ENCODE measurements around the gene KRT81. TPM values are rescaled to one million over a fixed set of nuclear protein-coding genes. Genes with fewer than 3 reads are reported as not detected.
"Not testable (repeated sequence)": the region's sequence is repeated elsewhere in the genome, so short reads cannot be mapped to it uniquely, and the experiment has no call there.

The KRT81 gene
- total and polyA plus RNA-seq, 7 donors: 0.03 to 0.14 TPM; not detected in 5

- Histone ChIP-seq H3K4me3 (no peak overlapping the region), H3K36me3 (ENCODE audit: insufficient read depth in 1 of 2, low read depth in 1 of 2) (no peaks in the 10 kb centered on the region), H3K27ac (no peak overlapping the region), H3K9me3 (no peaks in the 10 kb centered on the region), H3K4me1 (no peaks in the 10 kb centered on the region), H3K27me3 (ENCODE audit: insufficient read depth in 3 of 3, low read length in 2 of 3) (peaks cover 0 to 50% (median 8%) of the 10 kb centered on the region in 3 donors)
- ATAC-seq (no peak), DNase-seq (no peak)
- TF ChIP-seq CTCF (IDR thresholded peaks at IDR 0.05): no peak
- WGBS, 3 donors: 63 to 78% (median 77%) methylated on average over 6 of the region's 6 CpGs
- intact Hi-C loops (cut with DNase I): no loop called here
These were observed 31.6 kb downstream of the KRT81 start for GRCh38 chr12:52259657-52260243.

- TF ChIP-seq CTCF (IDR thresholded peaks at IDR 0.05): no peak
- no peak for DNase-seq
- peak in 3 of 4 donors; percentile 40 to 46 (median 46) for ATAC-seq
- Histone ChIP-seq H3K9me3 (no peaks in the 10 kb centered on the region), H3K36me3 (ENCODE audit: insufficient read depth in 1 of 2, low read depth in 1 of 2) (no peaks in the 10 kb centered on the region), H3K4me3 (no peak overlapping the region), H3K27ac (no peak overlapping the region), H3K4me1 (no peaks in the 10 kb centered on the region), H3K27me3 (ENCODE audit: insufficient read depth in 3 of 3, low read length in 2 of 3) (peaks cover 0 to 50% (median 8%) of the 10 kb centered on the region in 3 donors)
- intact Hi-C loops (cut with DNase I): no loop called here
- 12 to 20% (median 15%) methylated on average over 27 to 72 of the region's 72 CpGs for WGBS, 3 donors
These were observed 32.9 kb downstream of the KRT81 start for GRCh38 chr12:52258335-52258901.

GRCh38 chr12:52257922-52258321 is 33.4 kb downstream of the KRT81 start:
- H3K27me3 ChIP-seq (ENCODE audit: insufficient read depth in 3 of 3, low read length in 2 of 3): peaks cover 0 to 50% (median 8%) of the 10 kb centered on the region in 3 donors
- H3K27ac ChIP-seq; intact Hi-C loops (cut with DNase I); H3K36me3 ChIP-seq (ENCODE audit: insufficient read depth in 1 of 2, low read depth in 1 of 2); DNase-seq; ATAC-seq; H3K9me3 ChIP-seq; H3K4me3 ChIP-seq; H3K4me1 ChIP-seq: not testable (repeated sequence)
- 73 to 91% (median 82%) methylated on average over 6 to 13 of the region's 13 CpGs for WGBS, 3 donors

- H3K27me3 ChIP-seq (ENCODE audit: insufficient read depth in 3 of 3, low read length in 2 of 3): peaks cover 0 to 50% (median 8%) of the 10 kb centered on the region in 3 donors
- ATAC-seq (no peak), DNase-seq (no peak)
- no peaks in the 10 kb centered on the region for H3K9me3 ChIP-seq
- H3K4me1 ChIP-seq: no peaks in the 10 kb centered on the region
- 88 to 98% (median 89%) methylated on average over 4 of the region's 4 CpGs for WGBS, 3 donors
- no peak overlapping the region for H3K27ac ChIP-seq
- intact Hi-C loops (cut with DNase I): no loop called here
- H3K4me3 ChIP-seq: no peak overlapping the region
- TF ChIP-seq CTCF (IDR thresholded peaks at IDR 0.05): no peak
- no peaks in the 10 kb centered on the region for H3K36me3 ChIP-seq (ENCODE audit: insufficient read depth in 1 of 2, low read depth in 1 of 2)
These were observed 34.2 kb downstream of the KRT81 start for GRCh38 chr12:52257074-52257551.

- DNase-seq (peak in 1 of 2 donors; percentile 8), ATAC-seq (no peak)
- TF ChIP-seq CTCF (IDR thresholded peaks at IDR 0.05): no peak
- Histone ChIP-seq H3K4me3 (no peak overlapping the region), H3K27ac (no peak overlapping the region), H3K36me3 (ENCODE audit: insufficient read depth in 1 of 2, low read depth in 1 of 2) (no peaks in the 10 kb centered on the region), H3K9me3 (no peaks in the 10 kb centered on the region), H3K27me3 (ENCODE audit: insufficient read depth in 3 of 3, low read length in 2 of 3) (peaks cover 0 to 49% (median 8%) of the 10 kb centered on the region in 3 donors), H3K4me1 (no peaks in the 10 kb centered on the region)
- intact Hi-C loops (cut with DNase I): no loop called here
- 47 to 89% (median 72%) methylated on average over 2 of the region's 2 CpGs for WGBS, 3 donors
These were observed 34.8 kb downstream of the KRT81 start for GRCh38 chr12:52256584-52256935.
